HEK293 (cell line): ENCODE data around the gene PRAF2.

Experiments used
- BCL11B ChIP-seq: fragments of 450-650 bp; formaldehyde crosslinking; IDR thresholded peaks from 2 replicates; pipeline ENCODE4 v1.5.1; 2016; ENCODE audit warnings: low read depth, missing biosample characterization, missing genetic modification characterization
- HOXA7 ChIP-seq: sonication (generic); formaldehyde crosslinking; IDR thresholded peaks from 2 replicates; pipeline ENCODE4 v1.8.1; 2022; ENCODE audit warnings: missing genetic modification reagents, borderline replicate concordance
- KLF1 ChIP-seq: fragments of 450-650 bp; formaldehyde crosslinking; IDR thresholded peaks from 2 replicates; pipeline ENCODE4 v1.5.1; 2016; ENCODE audit warnings: missing biosample characterization, missing genetic modification characterization
- MEIS1 ChIP-seq: sonication (generic); formaldehyde crosslinking; IDR thresholded peaks from 2 replicates; pipeline ENCODE4 v1.8.1; 2022; ENCODE audit warnings: missing genetic modification reagents, mild to moderate bottlenecking, borderline replicate concordance
- RBAK ChIP-seq: fragments of 450-650 bp; formaldehyde crosslinking; IDR thresholded peaks from 2 replicates; pipeline ENCODE4 v1.5.1; 2016; ENCODE audit warnings: missing biosample characterization, missing genetic modification characterization
- SALL2 ChIP-seq: fragments of 450-650 bp; formaldehyde crosslinking; IDR thresholded peaks from 2 replicates; pipeline ENCODE4 v1.5.0; 2017; ENCODE audit warnings: missing biosample characterization, mild to moderate bottlenecking, missing genetic modification characterization, borderline replicate concordance
- SP2 ChIP-seq: fragments of 450-650 bp; formaldehyde crosslinking; IDR thresholded peaks from 2 replicates; pipeline ENCODE4 v1.5.1; 2016; ENCODE audit warnings: missing biosample characterization, missing genetic modification characterization
- WT1 ChIP-seq: fragments of 450-650 bp; formaldehyde crosslinking; IDR thresholded peaks from 2 replicates; pipeline ENCODE4 v1.5.1; 2016; ENCODE audit warnings: missing biosample characterization, missing genetic modification characterization
- ZBTB20 ChIP-seq: fragments of 450-650 bp; formaldehyde crosslinking; IDR thresholded peaks from 2 replicates; pipeline ENCODE4 v1.5.1; 2016; ENCODE audit warnings: missing biosample characterization, missing genetic modification characterization
- ZBTB48 ChIP-seq: fragments of 450-650 bp; formaldehyde crosslinking; IDR thresholded peaks from 2 replicates; pipeline ENCODE4 v1.5.1; 2016; ENCODE audit warnings: missing biosample characterization, missing genetic modification characterization
- ZFHX2 ChIP-seq: fragments of 450-650 bp; formaldehyde crosslinking; conservative IDR thresholded peaks from 2 replicates; pipeline ENCODE4 v1.5.1; 2016; ENCODE audit warnings: missing biosample characterization, missing genetic modification characterization
- ZFP69B ChIP-seq: fragments of 450-650 bp; formaldehyde crosslinking; IDR thresholded peaks from 2 replicates; pipeline ENCODE4 v1.5.1; 2016; ENCODE audit warnings: missing biosample characterization, missing genetic modification characterization
- ZNF174 ChIP-seq: fragments of 450-650 bp; formaldehyde crosslinking; IDR thresholded peaks from 2 replicates; pipeline ENCODE4 v1.5.0; 2017; ENCODE audit warnings: missing biosample characterization, mild to moderate bottlenecking, missing genetic modification characterization
- ZNF211 ChIP-seq: fragments of 450-650 bp; formaldehyde crosslinking; IDR thresholded peaks from 2 replicates; pipeline ENCODE4 v1.5.1; 2016; ENCODE audit warnings: low read depth, missing biosample characterization, missing genetic modification characterization
- ZNF214 ChIP-seq: fragments of 450-650 bp; formaldehyde crosslinking; IDR thresholded peaks from 2 replicates; pipeline ENCODE4 v1.5.1; 2017; ENCODE audit warnings: missing biosample characterization, mild to moderate bottlenecking, missing genetic modification characterization, borderline replicate concordance
- ZNF221 ChIP-seq: fragments of 450-650 bp; formaldehyde crosslinking; IDR thresholded peaks from 2 replicates; pipeline ENCODE4 v1.5.1; 2017; ENCODE audit warnings: missing biosample characterization, missing genetic modification characterization, borderline replicate concordance
- ZNF335 ChIP-seq: fragments of 450-650 bp; formaldehyde crosslinking; conservative IDR thresholded peaks from 2 replicates; pipeline ENCODE4 v1.5.1; 2016; ENCODE audit warnings: missing biosample characterization, missing genetic modification characterization
- ZNF37A ChIP-seq: fragments of 450-650 bp; IDR thresholded peaks from 2 replicates; pipeline ENCODE4 v1.5.1; 2018; ENCODE audit warnings: missing biosample characterization, missing genetic modification characterization
- ZNF521 ChIP-seq: fragments of 450-650 bp; formaldehyde crosslinking; IDR thresholded peaks from 2 replicates; pipeline ENCODE4 v1.5.1; 2017; ENCODE audit warnings: missing biosample characterization, mild to moderate bottlenecking, missing genetic modification characterization
- ZNF600 ChIP-seq: fragments of 450-650 bp; formaldehyde crosslinking; IDR thresholded peaks from 2 replicates; pipeline ENCODE4 v1.5.1; 2016; ENCODE audit warnings: missing biosample characterization, missing genetic modification characterization
- ZNF626 ChIP-seq: fragments of 450-650 bp; sonication (Bioruptor Pico); formaldehyde crosslinking; IDR thresholded peaks from 2 replicates; pipeline ENCODE4 v1.5.1; 2018; ENCODE audit warnings: missing biosample characterization, missing genetic modification characterization, inconsistent platforms
- ZNF629 ChIP-seq: fragments of 450-650 bp; formaldehyde crosslinking; IDR thresholded peaks from 2 replicates; pipeline ENCODE4 v1.5.1; 2017; ENCODE audit warnings: missing biosample characterization, missing genetic modification characterization
- ZNF660 ChIP-seq: fragments of 450-650 bp; IDR thresholded peaks from 2 replicates; pipeline ENCODE4 v1.5.1; 2018; ENCODE audit warnings: missing biosample characterization, mild to moderate bottlenecking, missing genetic modification characterization
- ZNF747 ChIP-seq: fragments of 450-650 bp; formaldehyde crosslinking; IDR thresholded peaks from 2 replicates; pipeline ENCODE4 v1.5.1; 2016; ENCODE audit warnings: missing biosample characterization, missing genetic modification characterization
- ZNF768 ChIP-seq: fragments of 450-650 bp; formaldehyde crosslinking; IDR thresholded peaks from 2 replicates; pipeline ENCODE4 v1.5.1; 2018; ENCODE audit warnings: missing biosample characterization, mild to moderate bottlenecking, missing genetic modification characterization
- ZSCAN23 ChIP-seq: fragments of 450-650 bp; formaldehyde crosslinking; IDR thresholded peaks from 2 replicates; pipeline ENCODE4 v1.5.1; 2016; ENCODE audit warnings: missing biosample characterization, missing genetic modification characterization
- TF ChIP-seq, protein P1 (sequence below): fragments of 450-650 bp; formaldehyde crosslinking; IDR thresholded peaks from 2 replicates; pipeline ENCODE4 v1.5.1; 2016; ENCODE audit warnings: missing biosample characterization, missing genetic modification characterization
- TF ChIP-seq, protein P2 (sequence below): fragments of 450-650 bp; formaldehyde crosslinking; IDR thresholded peaks from 2 replicates; pipeline ENCODE4 v1.5.1; 2016; ENCODE audit warnings: missing biosample characterization, missing genetic modification characterization
- TF ChIP-seq, protein P3 (sequence below): fragments of 450-650 bp; formaldehyde crosslinking; IDR thresholded peaks from 2 replicates; pipeline ENCODE4; 2016; ENCODE audit warnings: missing biosample characterization, missing genetic modification characterization
- TF ChIP-seq, protein P4 (sequence below): fragments of 450-650 bp; formaldehyde crosslinking; IDR thresholded peaks from 2 replicates; pipeline ENCODE4 v1.5.1; 2016; ENCODE audit warnings: missing biosample characterization, missing genetic modification characterization, borderline replicate concordance

The PRAF2 gene

DNA sequence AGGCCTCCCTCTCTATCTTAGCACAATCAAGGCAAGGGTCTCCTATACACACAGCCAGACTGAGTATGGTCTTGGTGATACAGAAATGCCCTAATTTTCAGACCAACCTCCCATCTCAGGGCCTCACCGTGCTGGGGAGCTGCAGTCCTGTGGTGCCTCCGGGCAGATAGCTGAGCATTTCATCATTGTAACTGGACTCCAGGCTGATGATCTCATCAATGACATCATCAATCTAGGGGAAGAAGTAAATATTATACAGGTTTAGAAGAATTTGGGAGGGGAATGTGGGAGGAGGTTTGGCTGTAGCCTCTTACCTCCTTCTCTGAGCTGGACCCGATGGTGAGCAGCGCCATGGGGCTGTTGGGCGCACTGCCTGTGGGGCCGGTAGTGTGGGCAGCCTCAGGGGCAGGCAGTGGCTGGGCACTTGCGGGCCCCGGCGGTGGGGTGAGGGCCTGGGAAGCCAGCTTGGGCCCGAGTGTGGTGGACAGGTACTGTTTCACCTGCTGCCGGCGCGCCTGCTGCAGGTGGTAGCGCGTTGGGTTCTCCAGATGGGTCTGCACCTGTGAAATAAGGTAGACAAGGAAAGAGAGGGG is 35.8 kb downstream of the PRAF2 start (continued):
- TF ChIP-seq ZNF37A (tag by site-specific recombination): no peak
- no peak for TF ChIP-seq ZNF747 (tag by site-specific recombination)
- TF ChIP-seq ZNF660 (tag by site-specific recombination): peak; percentile 61; the same call in 1 of the 2 replicates
- TF ChIP-seq ZNF629 (tag by site-specific recombination): peak; percentile 97
- TF ChIP-seq, protein P1, sequence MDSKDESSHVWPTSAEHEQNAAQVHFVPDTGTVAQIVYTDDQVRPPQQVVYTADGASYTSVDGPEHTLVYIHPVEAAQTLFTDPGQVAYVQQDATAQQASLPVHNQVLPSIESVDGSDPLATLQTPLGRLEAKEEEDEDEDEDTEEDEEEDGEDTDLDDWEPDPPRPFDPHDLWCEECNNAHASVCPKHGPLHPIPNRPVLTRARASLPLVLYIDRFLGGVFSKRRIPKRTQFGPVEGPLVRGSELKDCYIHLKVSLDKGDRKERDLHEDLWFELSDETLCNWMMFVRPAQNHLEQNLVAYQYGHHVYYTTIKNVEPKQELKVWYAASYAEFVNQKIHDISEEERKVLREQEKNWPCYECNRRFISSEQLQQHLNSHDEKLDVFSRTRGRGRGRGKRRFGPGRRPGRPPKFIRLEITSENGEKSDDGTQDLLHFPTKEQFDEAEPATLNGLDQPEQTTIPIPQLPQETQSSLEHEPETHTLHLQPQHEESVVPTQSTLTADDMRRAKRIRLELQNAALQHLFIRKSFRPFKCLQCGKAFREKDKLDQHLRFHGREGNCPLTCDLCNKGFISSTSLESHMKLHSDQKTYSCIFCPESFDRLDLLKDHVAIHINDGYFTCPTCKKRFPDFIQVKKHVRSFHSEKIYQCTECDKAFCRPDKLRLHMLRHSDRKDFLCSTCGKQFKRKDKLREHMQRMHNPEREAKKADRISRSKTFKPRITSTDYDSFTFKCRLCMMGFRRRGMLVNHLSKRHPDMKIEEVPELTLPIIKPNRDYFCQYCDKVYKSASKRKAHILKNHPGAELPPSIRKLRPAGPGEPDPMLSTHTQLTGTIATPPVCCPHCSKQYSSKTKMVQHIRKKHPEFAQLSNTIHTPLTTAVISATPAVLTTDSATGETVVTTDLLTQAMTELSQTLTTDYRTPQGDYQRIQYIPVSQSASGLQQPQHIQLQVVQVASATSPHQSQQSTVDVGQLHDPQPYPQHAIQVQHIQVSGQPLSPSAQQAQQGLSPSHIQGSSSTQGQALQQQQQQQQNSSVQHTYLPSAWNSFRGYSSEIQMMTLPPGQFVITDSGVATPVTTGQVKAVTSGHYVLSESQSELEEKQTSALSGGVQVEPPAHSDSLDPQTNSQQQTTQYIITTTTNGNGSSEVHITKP: 0 out of 2 replicates have a peak, but pooled peaks have one; percentile 34
- peak; percentile 44; the same call in 1 of the 2 replicates for TF ChIP-seq ZBTB20 (tag by site-specific recombination)
- TF ChIP-seq ZNF626 (tag by site-specific recombination): no peak
- peak; percentile 69 for TF ChIP-seq ZFP69B (tag by site-specific recombination)
- no peak for TF ChIP-seq ZNF211 (tag by site-specific recombination)
- no peak for TF ChIP-seq RBAK
- no peak for TF ChIP-seq ZNF221 (tag by site-specific recombination)
- peak; percentile 50 for TF ChIP-seq ZFHX2 (tag by site-specific recombination)
- TF ChIP-seq ZNF768 (tag by site-specific recombination): no peak
- no peak for TF ChIP-seq ZNF174 (tag by site-specific recombination)
- TF ChIP-seq, protein P2, sequence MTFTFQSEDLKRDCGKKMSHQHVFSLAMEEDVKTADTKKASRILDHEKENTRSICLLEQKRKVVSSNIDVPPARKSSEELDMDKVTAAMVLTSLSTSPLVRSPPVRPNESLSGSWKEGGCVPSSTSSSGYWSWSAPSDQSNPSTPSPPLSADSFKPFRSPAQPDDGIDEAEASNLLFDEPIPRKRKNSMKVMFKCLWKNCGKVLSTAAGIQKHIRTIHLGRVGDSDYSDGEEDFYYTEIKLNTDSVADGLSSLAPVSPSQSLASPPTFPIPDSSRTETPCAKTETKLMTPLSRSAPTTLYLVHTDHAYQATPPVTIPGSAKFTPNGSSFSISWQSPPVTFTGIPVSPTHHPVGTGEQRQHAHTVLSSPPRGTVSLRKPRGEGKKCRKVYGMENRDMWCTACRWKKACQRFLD (tag by site-specific recombination): no peak
- TF ChIP-seq HOXA7 (CRISPR knock-in tag): no peak
- no peak for TF ChIP-seq SP2 (tag by site-specific recombination)
- no peak for TF ChIP-seq ZSCAN23 (tag by site-specific recombination)
- peak; percentile 31; the same call in 1 of the 2 replicates for TF ChIP-seq WT1
- TF ChIP-seq, protein P3, sequence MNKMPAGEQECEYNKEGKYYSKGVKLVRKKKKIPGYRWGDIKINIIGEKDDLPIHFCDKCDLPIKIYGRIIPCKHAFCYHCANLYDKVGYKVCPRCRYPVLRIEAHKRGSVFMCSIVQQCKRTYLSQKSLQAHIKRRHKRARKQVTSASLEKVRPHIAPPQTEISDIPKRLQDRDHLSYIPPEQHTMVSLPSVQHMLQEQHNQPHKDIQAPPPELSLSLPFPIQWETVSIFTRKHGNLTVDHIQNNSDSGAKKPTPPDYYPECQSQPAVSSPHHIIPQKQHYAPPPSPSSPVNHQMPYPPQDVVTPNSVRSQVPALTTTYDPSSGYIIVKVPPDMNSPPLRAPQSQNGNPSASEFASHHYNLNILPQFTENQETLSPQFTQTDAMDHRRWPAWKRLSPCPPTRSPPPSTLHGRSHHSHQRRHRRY (tag by site-specific recombination): no peak
- no peak for TF ChIP-seq ZNF214 (tag by site-specific recombination)
- TF ChIP-seq ZNF600: no peak
- peak; percentile 49; the same call in 1 of the 2 replicates for TF ChIP-seq ZBTB48 (tag by site-specific recombination)
- TF ChIP-seq, protein P4, sequence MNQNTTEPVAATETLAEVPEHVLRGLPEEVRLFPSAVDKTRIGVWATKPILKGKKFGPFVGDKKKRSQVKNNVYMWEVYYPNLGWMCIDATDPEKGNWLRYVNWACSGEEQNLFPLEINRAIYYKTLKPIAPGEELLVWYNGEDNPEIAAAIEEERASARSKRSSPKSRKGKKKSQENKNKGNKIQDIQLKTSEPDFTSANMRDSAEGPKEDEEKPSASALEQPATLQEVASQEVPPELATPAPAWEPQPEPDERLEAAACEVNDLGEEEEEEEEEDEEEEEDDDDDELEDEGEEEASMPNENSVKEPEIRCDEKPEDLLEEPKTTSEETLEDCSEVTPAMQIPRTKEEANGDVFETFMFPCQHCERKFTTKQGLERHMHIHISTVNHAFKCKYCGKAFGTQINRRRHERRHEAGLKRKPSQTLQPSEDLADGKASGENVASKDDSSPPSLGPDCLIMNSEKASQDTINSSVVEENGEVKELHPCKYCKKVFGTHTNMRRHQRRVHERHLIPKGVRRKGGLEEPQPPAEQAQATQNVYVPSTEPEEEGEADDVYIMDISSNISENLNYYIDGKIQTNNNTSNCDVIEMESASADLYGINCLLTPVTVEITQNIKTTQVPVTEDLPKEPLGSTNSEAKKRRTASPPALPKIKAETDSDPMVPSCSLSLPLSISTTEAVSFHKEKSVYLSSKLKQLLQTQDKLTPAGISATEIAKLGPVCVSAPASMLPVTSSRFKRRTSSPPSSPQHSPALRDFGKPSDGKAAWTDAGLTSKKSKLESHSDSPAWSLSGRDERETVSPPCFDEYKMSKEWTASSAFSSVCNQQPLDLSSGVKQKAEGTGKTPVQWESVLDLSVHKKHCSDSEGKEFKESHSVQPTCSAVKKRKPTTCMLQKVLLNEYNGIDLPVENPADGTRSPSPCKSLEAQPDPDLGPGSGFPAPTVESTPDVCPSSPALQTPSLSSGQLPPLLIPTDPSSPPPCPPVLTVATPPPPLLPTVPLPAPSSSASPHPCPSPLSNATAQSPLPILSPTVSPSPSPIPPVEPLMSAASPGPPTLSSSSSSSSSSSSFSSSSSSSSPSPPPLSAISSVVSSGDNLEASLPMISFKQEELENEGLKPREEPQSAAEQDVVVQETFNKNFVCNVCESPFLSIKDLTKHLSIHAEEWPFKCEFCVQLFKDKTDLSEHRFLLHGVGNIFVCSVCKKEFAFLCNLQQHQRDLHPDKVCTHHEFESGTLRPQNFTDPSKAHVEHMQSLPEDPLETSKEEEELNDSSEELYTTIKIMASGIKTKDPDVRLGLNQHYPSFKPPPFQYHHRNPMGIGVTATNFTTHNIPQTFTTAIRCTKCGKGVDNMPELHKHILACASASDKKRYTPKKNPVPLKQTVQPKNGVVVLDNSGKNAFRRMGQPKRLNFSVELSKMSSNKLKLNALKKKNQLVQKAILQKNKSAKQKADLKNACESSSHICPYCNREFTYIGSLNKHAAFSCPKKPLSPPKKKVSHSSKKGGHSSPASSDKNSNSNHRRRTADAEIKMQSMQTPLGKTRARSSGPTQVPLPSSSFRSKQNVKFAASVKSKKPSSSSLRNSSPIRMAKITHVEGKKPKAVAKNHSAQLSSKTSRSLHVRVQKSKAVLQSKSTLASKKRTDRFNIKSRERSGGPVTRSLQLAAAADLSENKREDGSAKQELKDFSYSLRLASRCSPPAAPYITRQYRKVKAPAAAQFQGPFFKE: no peak
- peak; percentile 80 for TF ChIP-seq ZNF335 (tag by site-specific recombination)
- no peak for TF ChIP-seq SALL2 (tag by site-specific recombination)
- no peak for TF ChIP-seq MEIS1 (CRISPR knock-in tag)
- no peak for TF ChIP-seq ZNF521
- no peak for TF ChIP-seq BCL11B (tag by site-specific recombination)
- no peak for TF ChIP-seq KLF1 (tag by site-specific recombination)
